ENCODE data around the gene TMEM250. TPM values are rescaled to one million over a fixed set of nuclear protein-coding genes. Genes with fewer than 3 reads are reported as not detected.

The TMEM250 gene
- total and polyA plus RNA-seq, 9 of the 15 experiments (the other 6 are each of a cell fraction or from before 2014, with no cell fraction given): 0.32 to 44.6 (median 12.2) TPM

- no peak for TF ChIP-seq MCM7 (IDR thresholded peaks at IDR 0.05)
Measured at GRCh38 chr9:136140046-136140445, 21.4 kb upstream of the TMEM250 start (continued).

- Histone ChIP-seq H3K4me1 (replicated peaks in 1 of 2; ENCODE audit: control insufficient read depth in 2 of 2, insufficient read depth in 2 of 2, low read length in 2 of 2) (peaks cover 3 to 42% of the 10 kb centered on the region in 2 experiments; a peak in 4 of 5 replicates), H3K36me3 (ENCODE audit: control insufficient read depth, insufficient read depth, low read length) (no peaks in the 10 kb centered on the region), H3K9me3 (replicated peaks; ENCODE audit: control insufficient read depth, insufficient read depth, low read depth, low read length) (no peaks in the 10 kb centered on the region), H3K4me2 (ENCODE audit: insufficient read depth, low read length) (no peak overlapping the region), H2AFZ (ENCODE audit: low read depth, low read length) (no peak overlapping the region), H3K4me3 (no peak overlapping the region), H3K79me2 (ENCODE audit: control insufficient read depth, insufficient read depth, low read length) (no peaks in the 10 kb centered on the region), H3K9me1 (ENCODE audit: control insufficient read depth, insufficient read depth, low read length) (no peaks in the 10 kb centered on the region), H3K27me3 (ENCODE audit: control insufficient read depth in 2 of 2, insufficient read depth in 2 of 2, low read length in 2 of 2) (peaks cover 21 to 40% of the 10 kb centered on the region in 2 experiments), H3K9ac (ENCODE audit: insufficient read depth in 1 of 2, low read depth in 2 of 2, low read length in 2 of 2) (peak overlapping the region in 1 of 2 experiments; percentile 73; a peak in 1 of 4 replicates), H3K27ac (ENCODE audit: extremely low read depth, low read depth, low read length) (no peak overlapping the region), H4K20me1 (replicated peaks; ENCODE audit: control insufficient read depth, insufficient read depth, low read length) (peaks cover 2% of the 10 kb centered on the region; the same call in 1 of the 2 replicates)
- POLR2A ChIA-PET: interaction anchor here (0.6 to 1.0 kb wide), 4 partner anchors 14 to 538 kb away, joined by 3 to 4 read pairs (median 3); no protein-coding TSS in a partner anchor
- WGBS (ENCODE audit: insufficient coverage, low coverage, missing lambda C conversion rate): 6% methylated on average over 9 of the region's 9 CpGs
- in situ Hi-C loops (cut with MboI): no loop called here
- ATAC-seq: peak; percentile 74
- BruUV-seq (replicated peaks): no TSS peak
- peak; percentile 89 for FAIRE-seq
- peak; percentile 71 to 85 (median 76) for DNase-seq (ENCODE audit: extremely low read depth in 1 of 4, low spot score in 3 of 4)
- intact Hi-C loops (cut with micrococcal nuclease): no loop called here
- CTCF ChIA-PET (ENCODE audit: low intra/inter-chr PET ratio): no interaction called here
- TF ChIP-seq ERF (CRISPR knock-in tag; IDR thresholded peaks at IDR 0.05): no peak
- no peak for TF ChIP-seq POLR2G (IDR thresholded peaks at IDR 0.05; ENCODE audit: low read depth, low read length)
- no peak for TF ChIP-seq ID3 (CRISPR knock-in tag; IDR thresholded peaks at IDR 0.05)
- TF ChIP-seq ID3 (tag; IDR thresholded peaks at IDR 0.05): no peak
- no peak for TF ChIP-seq ZNF224 (CRISPR knock-in tag; IDR thresholded peaks at IDR 0.05)
- no peak for TF ChIP-seq ZNF217 (CRISPR knock-in tag; IDR thresholded peaks at IDR 0.05)
- TF ChIP-seq ELK1 (CRISPR knock-in tag; IDR thresholded peaks at IDR 0.05): no peak
- TF ChIP-seq TGIF2 (CRISPR knock-in tag; IDR thresholded peaks at IDR 0.05): no peak
- no peak for TF ChIP-seq PHF20 (IDR thresholded peaks at IDR 0.05; ENCODE audit: partially characterized antibody)
- TF ChIP-seq FOXP4 (CRISPR knock-in tag; IDR thresholded peaks at IDR 0.05; ENCODE audit: borderline replicate concordance): no peak
- no peak for TF ChIP-seq ATF7 (IDR thresholded peaks at IDR 0.05)
- TF ChIP-seq CTCF (IDR thresholded peaks at IDR 0.05 in 2 of 3, conservative IDR thresholded peaks at IDR 0.05 in 1 of 3; ENCODE audit: insufficient read depth in 2 of 3, low read depth in 1 of 3, low read length in 3 of 3): peak; percentile 72 to 87 (median 78)
- TF ChIP-seq ZBTB7A (IDR thresholded peaks at IDR 0.05; ENCODE audit: borderline replicate concordance, control insufficient read depth, low read depth, low read length): peak; percentile 75; the same call in 1 of the 2 replicates
- TF ChIP-seq E2F5 (CRISPR knock-in tag; IDR thresholded peaks at IDR 0.05): no peak
Measured at GRCh38 chr9:136138566-136138965, 19.9 kb upstream of the TMEM250 start.
